Prostate gland (tissue), 2 donors: ENCODE data around the gene GATAD1. TPM values are rescaled to one million over a fixed set of nuclear protein-coding genes. Genes with fewer than 3 reads are reported as not detected.
"Not testable (repeated sequence)": the region's sequence is repeated elsewhere in the genome, so short reads cannot be mapped to it uniquely, and the experiment has no call there.

Source experiments
- DNase-seq: peaks from one replicate; pipeline ENCODE4 v3.0.0-alpha.2; 2019; ENCODE audit warnings: low spot score
- H3K27ac ChIP-seq, 2 donors: fragments of 200-600 bp; sonication (generic); 2 replicates each; pipeline ENCODE4 v1.5.1; 2017 to 2019
- H3K27me3 ChIP-seq: fragments of 200-600 bp; sonication (generic); replicated peaks from 2 replicates; pipeline ENCODE4 v1.5.1; 2019; ENCODE audit not compliant: insufficient read depth
- H3K36me3 ChIP-seq, 2 donors: fragments of 200-600 bp; sonication (generic); 1 replicate in 1 of 2; 2 replicates in 1 of 2; pipeline versions ENCODE4 v1.5.1 to v1.8.1; 2017 to 2019
- H3K4me1 ChIP-seq: fragments of 200-600 bp; sonication (generic); replicated peaks from 2 replicates; pipeline ENCODE4 v1.5.1; 2019
- H3K4me3 ChIP-seq, 2 donors: fragments of 200-600 bp; sonication (generic); 2 replicates each; pipeline ENCODE4 v1.5.1; 2017 to 2019
- H3K9me3 ChIP-seq: fragments of 200-600 bp; sonication (generic); 2 replicates; pipeline ENCODE4 v1.5.1; 2017
- CTCF ChIP-seq, 4 experiments: fragments of 200-600 bp in 2 of 4; fragments of 450-650 bp in 2 of 4; sonication (generic) in 2 of 4; IDR thresholded peaks; 1 replicate in 3 of 4; 2 replicates in 1 of 4; pipeline ENCODE4 v1.5.1; 2016 to 2019; ENCODE audit warnings: antibody characterized with exemption in 4 of 4, mild to moderate bottlenecking in 2 of 4, moderate library complexity in 2 of 4
- POLR2A ChIP-seq: fragments of 450-650 bp; IDR thresholded peaks from one replicate; pipeline ENCODE4 v1.6.1; 2016; ENCODE audit warnings: antibody characterized with exemption, mild to moderate bottlenecking
- POLR2AphosphoS5 ChIP-seq: sonication (generic); formaldehyde crosslinking; IDR thresholded peaks from one replicate; pipeline ENCODE4 v1.6.1; 2017; ENCODE audit warnings: antibody characterized with exemption
- WGBS: methylation state at CpG from one replicate; pipeline ENCODE4 v1.1.5; 2018; 5-methylcytosine and 5-hydroxymethylcytosine counted together
- intact Hi-C: fragments of 100-400 bp; cut with DNase I; formaldehyde crosslinking; loops from one replicate; pipeline ENCODE4 v1.14.2; 2022
- total RNA-seq, 2 donors: library from RNA; depleted of rRNA; stranded (reverse); fragments of >200 nt; gene quantifications; one replicate each; pipeline ENCODE4 v1.1.0, GENCODE V29; 2016

Gene GATAD1
- total RNA-seq, 2 donors from 2014 or later, result 26.9 to 56.3 TPM

GRCh38 chr7:92460510-92460909 is 13.2 kb downstream of the GATAD1 start:
- no peak for DNase-seq

GRCh38 chr7:92461027-92462003 is 14.0 kb downstream of the GATAD1 start:
- peak; percentile 16 for DNase-seq
- Histone ChIP-seq H3K4me3 (no peak overlapping the region), H3K36me3 (no peaks in the 10 kb centered on the region), H3K27me3 (no peaks in the 10 kb centered on the region), H3K27ac (no peak overlapping the region), H3K9me3 (no peaks in the 10 kb centered on the region), H3K4me1 (no peaks in the 10 kb centered on the region)
- TF ChIP-seq POLR2AphosphoS5 (no peak), POLR2A (no peak), CTCF (IDR thresholded peaks at IDR 0.05) (peak; percentile 23 to 56 (median 49))
- WGBS, result 69% methylated on average over 8 of the region's 8 CpGs
- intact Hi-C loops, result no loop called here

More at GRCh38 chr7:92460510-92460909, 13.2 kb downstream of the GATAD1 start:
- TF ChIP-seq CTCF (IDR thresholded peaks at IDR 0.05), result no peak
- TF ChIP-seq POLR2AphosphoS5, result no peak
- no peak for TF ChIP-seq POLR2A
- no peak overlapping the region for H3K4me3 ChIP-seq
- H3K4me1 ChIP-seq, result no peaks in the 10 kb centered on the region
- no peaks in the 10 kb centered on the region for H3K36me3 ChIP-seq
- H3K27me3 ChIP-seq, result no peaks in the 10 kb centered on the region
- intact Hi-C loops, result no loop called here
- 77% methylated on average over 4 of the region's 4 CpGs for WGBS
- no peaks in the 10 kb centered on the region for H3K9me3 ChIP-seq
- no peak overlapping the region for H3K27ac ChIP-seq

GRCh38 chr7:92462560-92462959 is 15.3 kb downstream of the GATAD1 start:
- H3K27me3 ChIP-seq, result no peaks in the 10 kb centered on the region
- H3K4me3 ChIP-seq, result no peak overlapping the region
- TF ChIP-seq POLR2A, result no peak
- no peak for TF ChIP-seq POLR2AphosphoS5
- no peak for TF ChIP-seq CTCF (IDR thresholded peaks at IDR 0.05)
- no peaks in the 10 kb centered on the region for H3K9me3 ChIP-seq
- intact Hi-C loops, result no loop called here
- WGBS, result 92% methylated on average over 3 of the region's 3 CpGs
- H3K4me1 ChIP-seq, result no peaks in the 10 kb centered on the region
- DNase-seq, result no peak
- no peak overlapping the region for H3K27ac ChIP-seq
- H3K36me3 ChIP-seq, result no peaks in the 10 kb centered on the region

GRCh38 chr7:92464515-92464914 is 17.2 kb downstream of the GATAD1 start:
- no peaks in the 10 kb centered on the region for H3K4me1 ChIP-seq
- H3K4me3 ChIP-seq, result no peak overlapping the region
- no peaks in the 10 kb centered on the region for H3K36me3 ChIP-seq
- TF ChIP-seq CTCF (IDR thresholded peaks at IDR 0.05) (no peak), POLR2AphosphoS5 (peak; percentile 83)
- DNase-seq, result peak; percentile 75
- H3K9me3 ChIP-seq, result no peaks in the 10 kb centered on the region
- no peaks in the 10 kb centered on the region for H3K27me3 ChIP-seq
- peak overlapping the region; percentile 25 to 30 for H3K27ac ChIP-seq
- intact Hi-C loops, result no loop called here
- 37% methylated on average over 3 of the region's 3 CpGs for WGBS

- intact Hi-C loops, result no loop called here
These were observed 19.4 kb downstream of the GATAD1 start for GRCh38 chr7:92466682-92467081.

GRCh38 chr7:92468589-92468988 is 21.3 kb downstream of the GATAD1 start:
- WGBS, result 96% methylated on average over 9 of the region's 9 CpGs
- intact Hi-C loops, H3K9me3 ChIP-seq, H3K4me1 ChIP-seq, DNase-seq, H3K27me3 ChIP-seq, H3K4me3 ChIP-seq, H3K36me3 ChIP-seq, H3K27ac ChIP-seq: not testable (repeated sequence)

More at GRCh38 chr7:92466682-92467081, 19.4 kb downstream of the GATAD1 start:
- H3K4me1 ChIP-seq, result no peaks in the 10 kb centered on the region
- H3K27ac ChIP-seq, result no peak overlapping the region
- H3K4me3 ChIP-seq, result no peak overlapping the region
- H3K9me3 ChIP-seq, result no peaks in the 10 kb centered on the region
- no peaks in the 10 kb centered on the region for H3K36me3 ChIP-seq
- WGBS, result 84% methylated on average over 2 of the region's 2 CpGs
- TF ChIP-seq CTCF (IDR thresholded peaks at IDR 0.05) (no peak), POLR2A (no peak), POLR2AphosphoS5 (no peak)
- no peak for DNase-seq
- no peaks in the 10 kb centered on the region for H3K27me3 ChIP-seq
